Activated B cell treated with CpG ODN at 0.5 μM for 24 hours (primary cell): ENCODE data around the gene RNF20. TPM values are rescaled to one million over a fixed set of nuclear protein-coding genes. Genes with fewer than 3 reads are reported as not detected.

ENCODE experiments used
- ATAC-seq: fragments of 200-7000 bp; cut with Tn5 transposase; one replicate; pipeline ENCODE4 v1.10.0; 2021; ENCODE audit warnings: low read depth, mild to moderate bottlenecking, moderate library complexity
- CTCF ChIA-PET: fragments of 350-600 bp; sonication (Branson Sonifier 250); formaldehyde crosslinking; loops from one replicate; lab custom pipeline; 2021; ENCODE audit warnings: antibody characterized with exemption; lab: Charles Lee
- POLR2A ChIA-PET: fragments of 350-600 bp; sonication (Branson Sonifier 250); formaldehyde crosslinking; loops from one replicate; lab custom pipeline; 2021; ENCODE audit warnings: antibody characterized with exemption; lab: Charles Lee
- DNase-seq: peaks from one replicate; pipeline ENCODE4 v3.0.0; 2022
- H3K27ac Mint-ChIP-seq: one replicate; pipeline ENCODE4 v1.8.0; 2020; ENCODE audit warnings: mixed read lengths
- H3K27me3 Mint-ChIP-seq: one replicate; pipeline ENCODE4 v1.8.0; 2021; ENCODE audit warnings: mixed read lengths
- H3K36me3 Mint-ChIP-seq: one replicate; pipeline ENCODE4 v1.8.0; 2021; ENCODE audit warnings: low read depth, mixed read lengths
- H3K4me1 Mint-ChIP-seq: one replicate; pipeline ENCODE4 v1.8.0; 2021; ENCODE audit warnings: mixed read lengths
- H3K4me3 Mint-ChIP-seq: one replicate; pipeline ENCODE4 v1.8.0; 2020; ENCODE audit warnings: mild to moderate bottlenecking, mixed read lengths
- H3K9me3 Mint-ChIP-seq: one replicate; pipeline ENCODE4 v1.8.0; 2020; ENCODE audit warnings: mixed read lengths
- intact Hi-C: fragments of 100-400 bp; cut with micrococcal nuclease; formaldehyde crosslinking; loops from one replicate; pipeline ENCODE4 v1.15.1; 2024
- total RNA-seq: library from RNA; stranded (reverse); gene quantifications from 2 replicates; pipeline ENCODE4 v1.2.3, GENCODE V29; 2022
- TF ChIP-seq, protein P1 (sequence below): fragments of 200-600 bp; IDR thresholded peaks from one replicate; pipeline ENCODE4 v1.8.0; 2022; ENCODE audit warnings: antibody characterized with exemption, mild to moderate bottlenecking

The RNF20 gene
- total RNA-seq, 1 donor from 2014 or later = 46.6 TPM

- ChIA-PET POLR2A (no interaction called here), CTCF (no interaction called here)
- H3K4me1 Mint-ChIP-seq = no peaks in the 10 kb centered on the region
- intact Hi-C loops = no loop called here
- H3K9me3 Mint-ChIP-seq = peaks cover 8% of the 10 kb centered on the region
- H3K4me3 Mint-ChIP-seq = no peak overlapping the region
- DNase-seq (no peak), ATAC-seq (no peak)
- peaks cover 94% of the 10 kb centered on the region for H3K36me3 Mint-ChIP-seq
- no peak overlapping the region for H3K27ac Mint-ChIP-seq
- H3K27me3 Mint-ChIP-seq = no peaks in the 10 kb centered on the region
- TF ChIP-seq, protein P1, sequence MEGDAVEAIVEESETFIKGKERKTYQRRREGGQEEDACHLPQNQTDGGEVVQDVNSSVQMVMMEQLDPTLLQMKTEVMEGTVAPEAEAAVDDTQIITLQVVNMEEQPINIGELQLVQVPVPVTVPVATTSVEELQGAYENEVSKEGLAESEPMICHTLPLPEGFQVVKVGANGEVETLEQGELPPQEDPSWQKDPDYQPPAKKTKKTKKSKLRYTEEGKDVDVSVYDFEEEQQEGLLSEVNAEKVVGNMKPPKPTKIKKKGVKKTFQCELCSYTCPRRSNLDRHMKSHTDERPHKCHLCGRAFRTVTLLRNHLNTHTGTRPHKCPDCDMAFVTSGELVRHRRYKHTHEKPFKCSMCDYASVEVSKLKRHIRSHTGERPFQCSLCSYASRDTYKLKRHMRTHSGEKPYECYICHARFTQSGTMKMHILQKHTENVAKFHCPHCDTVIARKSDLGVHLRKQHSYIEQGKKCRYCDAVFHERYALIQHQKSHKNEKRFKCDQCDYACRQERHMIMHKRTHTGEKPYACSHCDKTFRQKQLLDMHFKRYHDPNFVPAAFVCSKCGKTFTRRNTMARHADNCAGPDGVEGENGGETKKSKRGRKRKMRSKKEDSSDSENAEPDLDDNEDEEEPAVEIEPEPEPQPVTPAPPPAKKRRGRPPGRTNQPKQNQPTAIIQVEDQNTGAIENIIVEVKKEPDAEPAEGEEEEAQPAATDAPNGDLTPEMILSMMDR = no peak
These were observed 28.1 kb downstream of the RNF20 start for GRCh38 chr9:101561740-101562139.

DNA sequence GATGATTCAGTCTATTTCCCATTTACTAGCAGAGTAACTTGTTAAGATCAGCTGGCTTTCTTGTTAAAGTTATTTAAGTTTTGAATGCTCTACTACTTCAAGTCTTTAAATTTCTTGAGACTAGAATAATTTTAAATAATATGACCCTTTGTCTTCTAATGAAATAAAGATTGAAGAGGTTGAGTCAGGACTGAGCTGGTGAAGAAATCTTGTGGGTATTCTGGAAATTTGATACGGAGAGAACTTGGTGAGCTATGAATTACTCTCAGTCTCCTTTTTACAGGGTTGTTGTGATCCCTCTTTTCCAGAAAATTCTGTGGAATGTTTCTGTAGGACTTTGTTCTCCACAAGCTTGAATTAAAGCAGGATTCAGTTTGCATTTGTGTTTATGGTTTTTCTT, 29.3 kb downstream of the RNF20 start:
- Mint-ChIP-seq H3K4me1 (no peaks in the 10 kb centered on the region), H3K27ac (no peak overlapping the region), H3K36me3 (peaks cover 94% of the 10 kb centered on the region), H3K4me3 (no peak overlapping the region), H3K27me3 (no peaks in the 10 kb centered on the region), H3K9me3 (peaks cover 8% of the 10 kb centered on the region)
- POLR2A ChIA-PET = no interaction called here
- ATAC-seq (no peak), DNase-seq (no peak)
- intact Hi-C loops = no loop called here
- CTCF ChIA-PET = no interaction called here
- TF ChIP-seq, protein P1 = no peak

DNA sequence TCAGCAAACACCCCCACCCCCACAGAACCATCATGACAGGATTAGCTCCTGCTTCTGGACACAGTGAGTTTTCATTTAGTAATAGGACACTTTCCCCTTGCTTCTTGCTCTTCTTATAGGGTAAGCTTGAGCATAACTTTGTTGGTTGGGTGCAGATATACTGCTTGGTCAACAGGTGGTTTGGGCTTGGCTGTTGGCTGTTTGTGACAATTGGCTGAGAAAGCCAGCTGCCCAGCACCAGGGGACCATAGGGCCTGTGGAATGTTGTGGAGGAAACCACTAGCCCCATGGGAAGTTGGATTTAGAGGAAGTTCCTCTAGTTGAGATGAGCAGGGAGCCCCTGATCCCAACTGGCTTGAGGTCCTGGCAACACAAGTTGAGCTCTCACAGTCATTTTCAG, 30.6 kb downstream of the RNF20 start:
- intact Hi-C loops = no loop called here
- Mint-ChIP-seq H3K27ac (no peak overlapping the region), H3K36me3 (peaks cover 91% of the 10 kb centered on the region), H3K4me3 (no peak overlapping the region), H3K9me3 (peaks cover under 1% of the 10 kb centered on the region), H3K27me3 (no peaks in the 10 kb centered on the region), H3K4me1 (no peaks in the 10 kb centered on the region)
- DNase-seq (no peak), ATAC-seq (no peak)
- POLR2A ChIA-PET = no interaction called here
- TF ChIP-seq, protein P1 = no peak
- CTCF ChIA-PET = no interaction called here

GRCh38 chr9:101566904-101567724, 33.5 kb downstream of the RNF20 start:
- no peaks in the 10 kb centered on the region for H3K4me1 Mint-ChIP-seq
- H3K9me3 Mint-ChIP-seq = no peaks in the 10 kb centered on the region
- intact Hi-C loops = no loop called here
- TF ChIP-seq, protein P1 = no peak
- H3K27me3 Mint-ChIP-seq = no peaks in the 10 kb centered on the region
- DNase-seq (no peak), ATAC-seq (no peak)
- ChIA-PET CTCF (no interaction called here), POLR2A (interaction anchor here (0.6 kb wide), 1 partner anchor 32 kb away, joined by 3 read pairs; no protein-coding TSS in a partner anchor)
- H3K27ac Mint-ChIP-seq = no peak overlapping the region
- no peak overlapping the region for H3K4me3 Mint-ChIP-seq
- H3K36me3 Mint-ChIP-seq = peaks cover 73% of the 10 kb centered on the region

- Mint-ChIP-seq H3K9me3 (no peaks in the 10 kb centered on the region), H3K27me3 (no peaks in the 10 kb centered on the region), H3K4me3 (no peak overlapping the region), H3K27ac (no peak overlapping the region), H3K4me1 (no peaks in the 10 kb centered on the region), H3K36me3 (peaks cover 65% of the 10 kb centered on the region)
- POLR2A ChIA-PET = no interaction called here
- CTCF ChIA-PET = no interaction called here
- ATAC-seq (no peak), DNase-seq (no peak)
- intact Hi-C loops = no loop called here
- TF ChIP-seq, protein P1 = no peak
These were observed 34.2 kb downstream of the RNF20 start for GRCh38 chr9:101567725-101568350.
